Measurements from ENCODE around the gene PLCB1.

DNA sequence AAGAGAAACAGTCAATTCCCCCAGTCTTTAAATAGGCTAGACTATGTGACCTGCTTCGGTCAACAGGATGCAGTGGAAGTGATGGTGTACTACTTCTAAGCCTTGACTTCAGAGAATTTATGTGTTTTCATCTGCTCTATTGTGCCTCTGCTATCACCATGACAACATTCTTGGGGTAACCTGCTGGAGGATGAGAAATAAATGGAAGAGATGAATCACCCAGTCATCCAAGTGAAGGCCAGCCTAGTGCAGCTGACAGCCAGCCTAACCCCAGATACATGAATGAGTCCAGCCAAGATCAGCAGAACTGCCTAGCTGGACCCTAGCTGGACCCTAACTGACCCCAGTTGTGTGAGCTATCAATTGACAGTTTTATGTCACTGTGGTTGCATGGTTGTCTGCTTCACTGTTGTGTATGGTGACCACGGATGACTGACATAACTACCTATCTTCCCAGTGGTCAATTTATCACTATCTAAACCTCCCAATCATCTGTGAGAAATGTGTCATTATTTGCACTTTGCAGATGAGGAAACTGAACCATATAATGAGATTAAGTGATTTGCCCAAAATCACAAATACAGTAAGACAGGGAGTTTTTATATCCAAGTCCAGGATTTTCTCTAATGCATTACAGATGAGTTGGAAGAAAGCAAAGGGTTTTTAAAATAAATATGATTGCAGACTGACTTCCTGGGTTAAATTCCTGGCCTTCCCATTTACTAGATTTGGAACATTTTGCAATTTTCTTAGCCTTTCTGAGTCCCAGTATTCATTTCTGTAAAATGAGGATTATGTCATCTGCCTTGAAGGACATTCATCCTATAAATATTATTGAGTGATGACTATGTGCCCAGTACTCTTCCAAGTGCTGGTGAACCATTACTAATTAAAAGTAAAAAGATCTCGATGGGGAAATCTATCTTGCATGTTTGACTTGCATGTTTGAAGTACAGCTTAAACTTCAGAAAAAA is 800.4 kb downstream of the PLCB1 start:
- TF ChIP-seq POLR2A (IDR thresholded peaks at IDR 0.05; ENCODE audit: low read length) (no peak), GATA1 (IDR thresholded peaks at IDR 0.05; ENCODE audit: low read depth, low read length) (no peak)
